ENCODE measurements around the gene SBF1. TPM values are rescaled to one million over a fixed set of nuclear protein-coding genes. Genes with fewer than 3 reads are reported as not detected.

Gene SBF1
- total and polyA plus RNA-seq, 2 of the 13 experiments (the other 11 are each of a cell fraction or from before 2014, with no cell fraction given), result 31.7 to 40.9 TPM

DNA sequence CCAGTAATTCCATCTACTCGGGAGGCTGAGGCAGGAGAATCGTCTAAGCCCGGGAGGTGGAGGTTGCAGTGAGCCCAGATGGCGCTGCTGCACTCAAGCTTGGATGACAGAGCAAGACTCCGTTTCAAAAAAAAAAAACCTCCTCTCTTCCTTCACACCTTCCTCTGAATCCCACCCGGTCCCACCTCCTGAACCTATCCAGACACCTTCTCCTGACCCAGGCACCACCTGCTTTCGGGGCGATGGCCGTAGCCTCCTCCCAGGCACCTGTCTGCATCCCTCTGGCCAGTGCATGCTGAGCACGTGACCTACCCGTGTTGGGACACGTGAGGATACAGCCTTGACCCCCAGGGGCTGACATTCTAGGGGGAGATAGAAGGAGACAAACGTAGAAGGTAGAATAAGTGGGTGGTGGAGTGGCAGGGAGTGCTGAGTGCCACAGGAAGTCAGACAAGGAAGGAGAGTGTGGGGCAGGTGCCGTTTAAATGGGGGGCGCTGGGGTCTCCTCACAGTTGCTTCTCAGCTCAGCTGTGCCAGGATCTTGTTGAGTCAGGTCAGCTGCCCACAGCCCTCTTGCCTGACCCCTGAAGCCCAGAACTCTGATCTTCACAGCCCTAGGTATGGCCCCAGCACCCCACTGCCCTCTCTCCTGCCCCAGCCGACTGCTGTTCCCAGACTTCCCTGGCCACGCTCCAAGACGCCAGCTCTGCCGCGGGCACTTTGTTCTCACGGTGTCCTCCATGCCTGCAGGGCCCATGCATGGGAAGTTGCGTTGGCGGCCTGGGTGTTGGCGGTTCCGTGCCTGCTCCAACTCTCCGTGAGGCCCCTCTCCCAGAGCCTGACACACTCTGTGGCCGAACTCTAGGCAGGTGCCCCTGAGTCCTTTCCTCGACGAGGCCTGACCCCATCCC, 10.6 kb upstream of the SBF1 start (continued):
- TF ChIP-seq NRL (CRISPR knock-in tag; IDR thresholded peaks at IDR 0.05; ENCODE audit: borderline replicate concordance) (peak; percentile 66), PAX8 (CRISPR knock-in tag; IDR thresholded peaks at IDR 0.05; ENCODE audit: borderline replicate concordance) (no peak), YEATS2 (CRISPR knock-in tag; IDR thresholded peaks at IDR 0.05; ENCODE audit: borderline replicate concordance) (peak; percentile 27; the same call in 1 of the 2 replicates), ZNF543 (CRISPR knock-in tag; IDR thresholded peaks at IDR 0.05) (peak; percentile 61), ZNF605 (CRISPR knock-in tag; IDR thresholded peaks at IDR 0.05) (peak; percentile 87), YEATS4 (CRISPR knock-in tag; IDR thresholded peaks at IDR 0.05; ENCODE audit: borderline replicate concordance) (0 out of 2 replicates have a peak, but pooled peaks have one; percentile 41), ZNF83 (CRISPR knock-in tag; IDR thresholded peaks at IDR 0.05; ENCODE audit: borderline replicate concordance) (no peak), FOXC1 (CRISPR knock-in tag; IDR thresholded peaks at IDR 0.05; ENCODE audit: borderline replicate concordance) (peak; percentile 85; the same call in 1 of the 2 replicates), TFDP1 (CRISPR knock-in tag; IDR thresholded peaks at IDR 0.05; ENCODE audit: borderline replicate concordance) (peak; percentile 46; the same call in 1 of the 2 replicates), ATF2 (CRISPR knock-in tag; IDR thresholded peaks at IDR 0.05) (0 out of 2 replicates have a peak, but pooled peaks have one; percentile 46), ZNF749 (CRISPR knock-in tag; IDR thresholded peaks at IDR 0.05; ENCODE audit: borderline replicate concordance) (0 out of 2 replicates have a peak, but pooled peaks have one; percentile 37), ZNF326 (CRISPR knock-in tag; IDR thresholded peaks at IDR 0.05; ENCODE audit: borderline replicate concordance) (peak; percentile 94; the same call in 1 of the 2 replicates), SP4 (CRISPR knock-in tag; IDR thresholded peaks at IDR 0.05) (peak; percentile 66; the same call in 1 of the 2 replicates), MLXIP (CRISPR knock-in tag; IDR thresholded peaks at IDR 0.05; ENCODE audit: borderline replicate concordance) (peak; percentile 98), ZNF724P (CRISPR knock-in tag; IDR thresholded peaks at IDR 0.05; ENCODE audit: borderline replicate concordance) (no peak; the same call in 1 of the 2 replicates), ZNF335 (CRISPR knock-in tag; IDR thresholded peaks at IDR 0.05) (no peak), ZNF441 (CRISPR knock-in tag; IDR thresholded peaks at IDR 0.05; ENCODE audit: borderline replicate concordance) (0 out of 2 replicates have a peak, but pooled peaks have one; percentile 22), HBP1 (CRISPR knock-in tag; IDR thresholded peaks at IDR 0.05; ENCODE audit: low read depth) (0 out of 2 replicates have a peak, but pooled peaks have one; percentile 9)
- TF ChIP-seq, protein P1, sequence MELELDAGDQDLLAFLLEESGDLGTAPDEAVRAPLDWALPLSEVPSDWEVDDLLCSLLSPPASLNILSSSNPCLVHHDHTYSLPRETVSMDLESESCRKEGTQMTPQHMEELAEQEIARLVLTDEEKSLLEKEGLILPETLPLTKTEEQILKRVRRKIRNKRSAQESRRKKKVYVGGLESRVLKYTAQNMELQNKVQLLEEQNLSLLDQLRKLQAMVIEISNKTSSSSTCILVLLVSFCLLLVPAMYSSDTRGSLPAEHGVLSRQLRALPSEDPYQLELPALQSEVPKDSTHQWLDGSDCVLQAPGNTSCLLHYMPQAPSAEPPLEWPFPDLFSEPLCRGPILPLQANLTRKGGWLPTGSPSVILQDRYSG (CRISPR knock-in tag; IDR thresholded peaks at IDR 0.05), result peak; percentile 31; the same call in 1 of the 2 replicates

Measured in HepG2 (cell line).